ENCODE data around the gene CDIPT.

GRCh38 chr16:29898135-29898803, 35.2 kb upstream of the CDIPT start:
- TF ChIP-seq CTCF (IDR thresholded peaks at IDR 0.05) (no peak), POLR2A (IDR thresholded peaks at IDR 0.05) (no peak), POLR2AphosphoS5 (IDR thresholded peaks at IDR 0.05; ENCODE audit: insufficient read depth in 1 of 2, low read depth in 1 of 2) (no peak)

Measured in vagina (tissue), 2 donors.